CD14-positive monocyte (primary cell): ENCODE data around the gene FGGY. TPM values are rescaled to one million over a fixed set of nuclear protein-coding genes. Genes with fewer than 3 reads are reported as not detected.

Source experiments
- DNase-seq, 3 donors: peaks; one replicate each; pipeline ENCODE4 v3.0.0-alpha.2; 2011 to 2022
- H2AFZ ChIP-seq: 2 replicates; pipeline ENCODE4 v1.6.0; 2012; ENCODE audit warnings: mild to moderate bottlenecking, low read depth, low read length, inconsistent platforms; ENCODE audit not compliant: insufficient read depth, poor library complexity, severe bottlenecking
- H3K27ac ChIP-seq, 2 donors: 1 replicate in 1 of 2; 2 replicates in 1 of 2; pipeline ENCODE4 v1.5.1; 2012 to 2013; ENCODE audit warnings: low read length in 2 of 2, control low read depth in 1 of 2, inconsistent platforms in 1 of 2, low read depth in 1 of 2, mild to moderate bottlenecking in 1 of 2
- H3K27me3 ChIP-seq, 2 donors: one replicate each; pipeline versions ENCODE4 v1.6.0 to v1.6.1; 2011 to 2013; ENCODE audit warnings: low read length in 2 of 2; ENCODE audit not compliant: control insufficient read depth in 2 of 2, insufficient read depth in 2 of 2
- H3K36me3 ChIP-seq, 2 donors: replicated peaks in 1 of 2; 1 replicate in 1 of 2; 2 replicates in 1 of 2; pipeline versions ENCODE4 v1.5.1 to v1.6.1; 2012 to 2013; ENCODE audit warnings: low read length in 2 of 2, control low read depth in 1 of 2, inconsistent platforms in 1 of 2, mild to moderate bottlenecking in 1 of 2; ENCODE audit not compliant: insufficient read depth in 2 of 2, control insufficient read depth in 1 of 2
- H3K4me1 ChIP-seq, 2 donors: 1 replicate in 1 of 2; 2 replicates in 1 of 2; pipeline versions ENCODE4 v1.5.1 to v1.6.1; 2012 to 2013; ENCODE audit warnings: low read length in 2 of 2, control low read depth in 1 of 2, inconsistent platforms in 1 of 2, mild to moderate bottlenecking in 1 of 2, moderate library complexity in 1 of 2; ENCODE audit not compliant: insufficient read depth in 2 of 2, control insufficient read depth in 1 of 2
- H3K4me2 ChIP-seq: replicated peaks from 2 replicates; pipeline ENCODE3; 2012; ENCODE audit warnings: low read length, moderate library complexity, mild to moderate bottlenecking; ENCODE audit not compliant: poor library complexity, severe bottlenecking; ENCODE audit errors: extremely low read depth
- H3K4me3 ChIP-seq, 3 experiments: fragments of 200-600 bp in 1 of 3; sonication (generic) in 1 of 3; replicated peaks in 1 of 3; 1 replicate in 2 of 3; 2 replicates in 1 of 3; pipeline ENCODE4 v1.5.1; 2011 to 2013; ENCODE audit warnings: low read length in 3 of 3, mild to moderate bottlenecking in 3 of 3, control low read depth in 2 of 3, low read depth in 2 of 3, inconsistent platforms in 1 of 3, moderate library complexity in 1 of 3
- H3K79me2 ChIP-seq: 2 replicates; pipeline ENCODE4 v1.6.0; 2012; ENCODE audit warnings: mild to moderate bottlenecking, control low read depth, inconsistent platforms, low read length, moderate library complexity; ENCODE audit not compliant: insufficient read depth
- H3K9ac ChIP-seq: 2 replicates; pipeline ENCODE4 v1.6.0; 2017; ENCODE audit warnings: low read length, mild to moderate bottlenecking; ENCODE audit not compliant: insufficient read depth, poor library complexity, severe bottlenecking
- H3K9me3 ChIP-seq, 2 donors: replicated peaks in 1 of 2; 1 replicate in 1 of 2; 2 replicates in 1 of 2; pipeline versions ENCODE4 v1.5.1 to v1.6.1; 2012 to 2013; ENCODE audit warnings: low read length in 2 of 2, control low read depth in 1 of 2; ENCODE audit not compliant: control insufficient read depth in 1 of 2, insufficient read depth in 1 of 2
- H4K20me1 ChIP-seq: 2 replicates; pipeline ENCODE4 v1.6.0; 2012; ENCODE audit warnings: mild to moderate bottlenecking, low read length, control low read depth, moderate library complexity; ENCODE audit not compliant: insufficient read depth
- H3K27ac Mint-ChIP-seq, 7 donors: one replicate each; pipeline ENCODE4 v1.8.0; 2020; ENCODE audit warnings: mild to moderate bottlenecking in 7 of 7, mixed read lengths in 7 of 7, moderate library complexity in 6 of 7, inconsistent platforms in 2 of 7
- H3K27me3 Mint-ChIP-seq, 3 donors: one replicate each; pipeline ENCODE4 v1.8.0; 2021 to 2022; ENCODE audit warnings: low read depth in 3 of 3, mild to moderate bottlenecking in 3 of 3, mixed read lengths in 3 of 3, moderate library complexity in 3 of 3, inconsistent platforms in 1 of 3
- H3K36me3 Mint-ChIP-seq, 2 donors: one replicate each; pipeline ENCODE4 v1.8.0; 2020; ENCODE audit warnings: mixed read lengths in 2 of 2, inconsistent platforms in 1 of 2, mild to moderate bottlenecking in 1 of 2
- H3K4me1 Mint-ChIP-seq: one replicate; pipeline ENCODE4 v1.8.0; 2020; ENCODE audit warnings: mild to moderate bottlenecking, mixed read lengths
- H3K4me3 Mint-ChIP-seq, 2 donors: one replicate each; pipeline ENCODE4 v1.8.0; 2020; ENCODE audit warnings: mild to moderate bottlenecking in 2 of 2, mixed read lengths in 2 of 2, moderate library complexity in 1 of 2
- H3K9me3 Mint-ChIP-seq, 7 donors: one replicate each; pipeline ENCODE4 v1.8.0; 2020 to 2022; ENCODE audit warnings: mixed read lengths in 7 of 7, mild to moderate bottlenecking in 6 of 7, moderate library complexity in 6 of 7, inconsistent platforms in 2 of 7
- WGBS: methylation state at CpG from one replicate; pipeline ENCODE4 v1.1.5; 2013; ENCODE audit warnings: missing lambda C conversion rate; ENCODE audit not compliant: insufficient coverage; 5-methylcytosine and 5-hydroxymethylcytosine counted together
- intact Hi-C, 2 donors: fragments of 100-400 bp; cut with micrococcal nuclease; formaldehyde crosslinking; loops; one replicate each; pipeline versions ENCODE4 v1.15.0 to v1.15.1; 2023
- polyA plus RNA-seq, 3 donors: library from polyadenylated mRNA; depleted of rRNA in 1 of 3; unstranded in 2 of 3; stranded (reverse) in 1 of 3; fragments of 300-500 nt in 2 of 3; fragments of >200 nt in 1 of 3; fragmentation: Illumina TruSeq in 2 of 3; gene quantifications; 1 replicate in 2 of 3; 2 replicates in 1 of 3; pipeline ENCODE4 v1.2.3, GENCODE V29; 2012 to 2021
- TF ChIP-seq, protein P1 (sequence below): fragments of 200-600 bp; IDR thresholded peaks from one replicate; pipeline ENCODE4 v1.8.0; 2022; ENCODE audit warnings: antibody characterized with exemption, mild to moderate bottlenecking

The FGGY gene
- polyA plus RNA-seq, 3 donors: 2.3 to 4.3 (median 2.9) TPM

DNA sequence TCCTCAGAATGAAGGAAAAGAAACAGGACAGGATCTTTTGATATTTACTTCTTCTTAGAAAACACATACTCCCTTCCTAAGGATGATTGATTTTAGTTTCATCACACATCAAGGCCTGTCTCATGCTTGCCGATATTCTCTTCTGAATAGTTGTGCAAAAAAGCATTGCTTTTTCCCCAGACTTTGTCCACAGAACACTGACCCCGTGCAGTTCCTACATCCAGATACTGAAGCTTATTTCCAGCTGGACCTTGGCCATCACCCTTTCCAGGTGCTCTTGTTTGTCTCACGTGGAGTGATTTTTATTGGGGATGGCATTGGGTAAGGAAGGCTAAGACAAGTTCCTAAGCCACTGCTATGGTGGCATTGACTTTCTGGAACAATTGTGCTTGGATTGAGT lies 320.5 kb downstream of the FGGY start:
- H3K4me3 ChIP-seq: no peak overlapping the region
- peaks cover 2% of the 10 kb centered on the region for H3K4me1 Mint-ChIP-seq
- no peaks in the 10 kb centered on the region for H3K36me3 Mint-ChIP-seq
- H3K79me2 ChIP-seq: no peaks in the 10 kb centered on the region
- 100% methylated on average over 3 of the region's 3 CpGs for WGBS
- H3K4me2 ChIP-seq: no peak overlapping the region
- DNase-seq: no peak
- no peaks in the 10 kb centered on the region for H3K27me3 Mint-ChIP-seq
- H3K27me3 ChIP-seq: no peaks in the 10 kb centered on the region
- no peaks in the 10 kb centered on the region for H3K36me3 ChIP-seq
- no peaks in the 10 kb centered on the region for H3K9me3 ChIP-seq
- H3K4me1 ChIP-seq: no peaks in the 10 kb centered on the region
- H3K9me3 Mint-ChIP-seq: peaks cover 0 to 11% (median 7%) of the 10 kb centered on the region in 7 donors
- H4K20me1 ChIP-seq: no peaks in the 10 kb centered on the region
- TF ChIP-seq, protein P1, sequence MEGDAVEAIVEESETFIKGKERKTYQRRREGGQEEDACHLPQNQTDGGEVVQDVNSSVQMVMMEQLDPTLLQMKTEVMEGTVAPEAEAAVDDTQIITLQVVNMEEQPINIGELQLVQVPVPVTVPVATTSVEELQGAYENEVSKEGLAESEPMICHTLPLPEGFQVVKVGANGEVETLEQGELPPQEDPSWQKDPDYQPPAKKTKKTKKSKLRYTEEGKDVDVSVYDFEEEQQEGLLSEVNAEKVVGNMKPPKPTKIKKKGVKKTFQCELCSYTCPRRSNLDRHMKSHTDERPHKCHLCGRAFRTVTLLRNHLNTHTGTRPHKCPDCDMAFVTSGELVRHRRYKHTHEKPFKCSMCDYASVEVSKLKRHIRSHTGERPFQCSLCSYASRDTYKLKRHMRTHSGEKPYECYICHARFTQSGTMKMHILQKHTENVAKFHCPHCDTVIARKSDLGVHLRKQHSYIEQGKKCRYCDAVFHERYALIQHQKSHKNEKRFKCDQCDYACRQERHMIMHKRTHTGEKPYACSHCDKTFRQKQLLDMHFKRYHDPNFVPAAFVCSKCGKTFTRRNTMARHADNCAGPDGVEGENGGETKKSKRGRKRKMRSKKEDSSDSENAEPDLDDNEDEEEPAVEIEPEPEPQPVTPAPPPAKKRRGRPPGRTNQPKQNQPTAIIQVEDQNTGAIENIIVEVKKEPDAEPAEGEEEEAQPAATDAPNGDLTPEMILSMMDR: no peak
- H3K4me3 Mint-ChIP-seq: no peak overlapping the region
- H3K9ac ChIP-seq: no peak overlapping the region
- H3K27ac Mint-ChIP-seq: no peak overlapping the region
- intact Hi-C loops: no loop called here
- no peak overlapping the region for H2AFZ ChIP-seq
- no peak overlapping the region for H3K27ac ChIP-seq

GRCh38 chr1:59619557-59619956 lies 322.7 kb downstream of the FGGY start:
- no peaks in the 10 kb centered on the region for H3K27me3 ChIP-seq
- WGBS: 100% methylated on average over 2 of the region's 2 CpGs
- Mint-ChIP-seq H3K4me1 (no peaks in the 10 kb centered on the region), H3K9me3 (peaks cover 0 to 7% (median 3%) of the 10 kb centered on the region in 7 donors), H3K36me3 (no peaks in the 10 kb centered on the region), H3K27me3 (no peaks in the 10 kb centered on the region), H3K27ac (no peak overlapping the region), H3K4me3 (no peak overlapping the region)
- H3K9ac ChIP-seq: no peak overlapping the region
- no peaks in the 10 kb centered on the region for H3K36me3 ChIP-seq
- H4K20me1 ChIP-seq: no peaks in the 10 kb centered on the region
- H3K27ac ChIP-seq: no peak overlapping the region
- no peaks in the 10 kb centered on the region for H3K4me1 ChIP-seq
- no peaks in the 10 kb centered on the region for H3K9me3 ChIP-seq
- no peak overlapping the region for H3K4me2 ChIP-seq
- TF ChIP-seq, protein P1: no peak
- no peaks in the 10 kb centered on the region for H3K79me2 ChIP-seq
- H3K4me3 ChIP-seq: no peak overlapping the region
- no peak for DNase-seq
- intact Hi-C loops: no loop called here
- H2AFZ ChIP-seq: no peak overlapping the region
